ENCODE results near the gene MMAA. TPM values are rescaled to one million over a fixed set of nuclear protein-coding genes. Genes with fewer than 3 reads are reported as not detected.
"Not testable (repeated sequence)": the region's sequence is repeated elsewhere in the genome, so short reads cannot be mapped to it uniquely, and the experiment has no call there.

The MMAA gene
- total RNA-seq, 1 donor from 2014 or later = 7.8 TPM

GRCh38 chr4:145625677-145626622 lies 6.8 kb downstream of the MMAA start:
- DNase-seq (no peak), ATAC-seq (no peak)
- intact Hi-C loops (cut with DNase I) = no loop called here
- no peaks in the 10 kb centered on the region for H3K4me1 ChIP-seq
- no peak for TF ChIP-seq CTCF (IDR thresholded peaks at IDR 0.05)
- no peaks in the 10 kb centered on the region for H3K9me3 ChIP-seq
- no peaks in the 10 kb centered on the region for H3K36me3 ChIP-seq
- no peak overlapping the region for H3K27ac ChIP-seq
- H3K4me3 ChIP-seq = no peak overlapping the region
- no peaks in the 10 kb centered on the region for H3K27me3 ChIP-seq (ENCODE audit: low read depth)

- Histone ChIP-seq H3K9me3 (no peaks in the 10 kb centered on the region), H3K27me3 (ENCODE audit: low read depth) (no peaks in the 10 kb centered on the region), H3K36me3 (no peaks in the 10 kb centered on the region), H3K4me1 (no peaks in the 10 kb centered on the region), H3K27ac (no peak overlapping the region), H3K4me3 (no peak overlapping the region)
- no peak for DNase-seq
- no peak for ATAC-seq
- no peak for TF ChIP-seq CTCF (IDR thresholded peaks at IDR 0.05)
- intact Hi-C loops (cut with DNase I) = no loop called here
Measured at GRCh38 chr4:145626623-145626982, 7.4 kb downstream of the MMAA start.

- DNase-seq (no peak), ATAC-seq (no peak)
- intact Hi-C loops (cut with DNase I) = no loop called here
- Histone ChIP-seq H3K4me1 (no peaks in the 10 kb centered on the region), H3K36me3 (peaks cover 13% of the 10 kb centered on the region), H3K27me3 (ENCODE audit: low read depth) (no peaks in the 10 kb centered on the region), H3K9me3 (no peaks in the 10 kb centered on the region), H3K4me3 (no peak overlapping the region), H3K27ac (no peak overlapping the region)
- no peak for TF ChIP-seq CTCF (IDR thresholded peaks at IDR 0.05)
Measured at GRCh38 chr4:145635117-145635516, 15.9 kb downstream of the MMAA start.

GRCh38 chr4:145635630-145636029 lies 16.4 kb downstream of the MMAA start:
- intact Hi-C loops (cut with DNase I) = no loop called here
- Histone ChIP-seq H3K4me3 (no peak overlapping the region), H3K27me3 (ENCODE audit: low read depth) (no peaks in the 10 kb centered on the region), H3K36me3 (peaks cover 16% of the 10 kb centered on the region), H3K9me3 (no peaks in the 10 kb centered on the region), H3K4me1 (no peaks in the 10 kb centered on the region), H3K27ac (no peak overlapping the region)
- DNase-seq = no peak
- TF ChIP-seq CTCF (IDR thresholded peaks at IDR 0.05) = no peak
- no peak for ATAC-seq

- no peak for DNase-seq
- no peaks in the 10 kb centered on the region for H3K27me3 ChIP-seq (ENCODE audit: low read depth)
Measured at GRCh38 chr4:145639186-145639698, 20.1 kb downstream of the MMAA start.

GRCh38 chr4:145640236-145640635 lies 21.1 kb downstream of the MMAA start:
- DNase-seq; H3K4me1 ChIP-seq; H3K4me3 ChIP-seq; intact Hi-C loops (cut with DNase I); ATAC-seq; H3K27me3 ChIP-seq (ENCODE audit: low read depth); H3K9me3 ChIP-seq; H3K27ac ChIP-seq: not testable (repeated sequence)
- H3K36me3 ChIP-seq = peaks cover 25% of the 10 kb centered on the region

More at GRCh38 chr4:145639186-145639698, 20.1 kb downstream of the MMAA start:
- ATAC-seq = no peak
- Histone ChIP-seq H3K4me3 (no peak overlapping the region), H3K36me3 (peaks cover 22% of the 10 kb centered on the region), H3K9me3 (no peaks in the 10 kb centered on the region), H3K4me1 (no peaks in the 10 kb centered on the region), H3K27ac (no peak overlapping the region)
- intact Hi-C loops (cut with DNase I) = no loop called here
- no peak for TF ChIP-seq CTCF (IDR thresholded peaks at IDR 0.05)
